Activated naive CD8-positive, alpha-beta T cell treated with anti-CD3 and anti-CD28 coated beads, Interleukin-2, amount 50 U/mL, for 24 hours (primary cell): ENCODE measurements around the gene NFATC2.

ENCODE experiments used
- ATAC-seq: fragments of 150-1000 bp; cut with Tn5 transposase; one replicate; pipeline ENCODE4 v1.10.0; 2021
- DNase-seq: peaks from one replicate; pipeline ENCODE4 v3.0.0; 2021
- H3K27ac Mint-ChIP-seq: one replicate; pipeline ENCODE4 v1.8.0; 2021; ENCODE audit warnings: mild to moderate bottlenecking, mixed read lengths
- H3K27me3 Mint-ChIP-seq: one replicate; pipeline ENCODE4 v1.8.0; 2021; ENCODE audit warnings: mixed read lengths
- H3K36me3 Mint-ChIP-seq: one replicate; pipeline ENCODE4 v1.8.0; 2021; ENCODE audit warnings: low read depth, mixed read lengths
- H3K4me1 Mint-ChIP-seq: one replicate; pipeline ENCODE4 v1.8.0; 2021; ENCODE audit warnings: mixed read lengths
- H3K4me3 Mint-ChIP-seq: one replicate; pipeline ENCODE4 v1.8.0; 2021; ENCODE audit warnings: mild to moderate bottlenecking, moderate library complexity, mixed read lengths
- H3K9me3 Mint-ChIP-seq: one replicate; pipeline ENCODE4 v1.8.0; 2021; ENCODE audit warnings: mixed read lengths

The NFATC2 gene

DNA sequence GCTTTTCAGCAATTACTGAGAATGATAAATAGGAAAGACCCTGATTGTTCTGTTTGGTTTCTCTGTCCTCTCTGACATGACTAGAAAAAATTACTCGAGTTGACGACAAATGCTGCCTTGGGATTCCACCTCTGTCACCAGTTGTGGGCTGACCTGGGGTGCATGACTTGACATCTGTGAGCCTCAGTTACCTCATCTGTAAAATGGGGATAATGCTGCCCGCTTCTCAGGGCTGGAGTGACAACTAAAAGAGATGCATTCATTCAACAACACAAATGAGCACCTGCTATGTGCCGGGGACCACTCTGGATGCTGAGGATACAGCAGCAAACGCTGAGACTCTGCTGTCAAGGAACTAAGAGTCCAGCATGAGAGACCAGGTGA lies 94.8 kb downstream of the NFATC2 start:
- Mint-ChIP-seq H3K36me3 (peaks cover 49% of the 10 kb centered on the region), H3K9me3 (no peaks in the 10 kb centered on the region), H3K4me1 (peaks cover 43% of the 10 kb centered on the region), H3K4me3 (no peak overlapping the region), H3K27ac (peak overlapping the region; percentile 29), H3K27me3 (no peaks in the 10 kb centered on the region)
- DNase-seq: no peak
- ATAC-seq: no peak

DNA sequence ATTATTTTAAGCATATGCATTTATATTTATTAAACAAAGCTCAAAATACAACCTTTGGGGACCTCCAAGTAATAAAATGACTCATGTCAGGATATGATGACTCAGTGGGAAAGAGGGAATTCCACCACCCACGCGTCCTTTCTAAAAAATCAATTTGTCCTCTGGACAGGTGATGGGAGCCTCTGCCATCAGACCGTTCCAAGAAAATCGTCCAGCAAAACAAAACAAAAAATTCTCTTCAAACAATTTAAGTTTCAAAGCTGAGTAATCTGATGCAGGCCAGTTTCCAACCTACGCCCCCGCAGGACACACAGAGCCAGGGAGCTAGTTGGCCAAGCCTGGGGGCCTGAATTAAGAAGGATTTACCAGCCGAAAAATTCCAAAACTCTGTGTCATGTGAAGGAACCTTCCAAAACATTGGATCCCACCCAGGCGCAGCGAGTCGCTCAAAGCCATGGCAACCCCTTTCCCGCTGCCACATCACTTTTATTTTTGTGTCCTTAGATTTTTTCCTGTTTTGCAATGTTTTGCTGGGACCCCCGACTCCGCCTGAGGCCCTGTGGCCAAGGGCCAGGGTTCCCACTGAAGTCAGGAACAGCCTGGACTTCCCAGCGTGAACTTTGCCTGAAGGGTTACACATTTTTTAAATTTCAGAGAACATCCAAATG lies 95.3 kb downstream of the NFATC2 start:
- Mint-ChIP-seq H3K4me1 (peaks cover 43% of the 10 kb centered on the region), H3K27ac (peak overlapping the region; percentile 29)
- no peak for DNase-seq

DNA sequence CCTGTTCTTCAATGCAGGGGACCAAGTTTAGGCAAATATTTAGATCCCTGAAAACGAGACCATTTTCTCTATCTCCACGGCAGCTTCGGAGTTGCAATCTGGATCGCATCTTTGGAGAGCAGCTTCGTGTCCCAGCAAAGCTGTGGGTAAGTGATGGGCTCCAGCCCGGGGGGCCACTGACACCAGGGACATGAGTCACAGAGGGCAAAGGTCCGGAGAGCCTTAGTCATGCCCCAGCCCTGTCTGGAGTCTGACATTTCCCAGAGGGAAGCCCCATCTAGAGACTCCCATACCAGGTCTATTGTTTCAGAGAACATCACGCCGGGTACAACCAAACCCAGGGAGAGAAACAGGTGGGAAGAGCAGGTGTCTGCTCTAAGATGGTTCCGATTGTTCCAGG lies 95.9 kb downstream of the NFATC2 start:
- no peaks in the 10 kb centered on the region for H3K27me3 Mint-ChIP-seq
- H3K4me3 Mint-ChIP-seq: no peak overlapping the region
- ATAC-seq (peak; percentile 63), DNase-seq (no peak)
- no peaks in the 10 kb centered on the region for H3K9me3 Mint-ChIP-seq
- peaks cover 43% of the 10 kb centered on the region for H3K4me1 Mint-ChIP-seq
- peak overlapping the region; percentile 29 for H3K27ac Mint-ChIP-seq
- peaks cover 42% of the 10 kb centered on the region for H3K36me3 Mint-ChIP-seq

More for the DNA sequence above, 95.3 kb downstream of the NFATC2 start:
- no peaks in the 10 kb centered on the region for H3K9me3 Mint-ChIP-seq
- no peak for ATAC-seq
- H3K36me3 Mint-ChIP-seq: peaks cover 43% of the 10 kb centered on the region
- no peaks in the 10 kb centered on the region for H3K27me3 Mint-ChIP-seq
- H3K4me3 Mint-ChIP-seq: no peak overlapping the region

GRCh38 chr20:51446230-51446629 lies 96.3 kb downstream of the NFATC2 start:
- Mint-ChIP-seq H3K4me1 (peaks cover 45% of the 10 kb centered on the region), H3K4me3 (no peak overlapping the region), H3K9me3 (no peaks in the 10 kb centered on the region), H3K27me3 (no peaks in the 10 kb centered on the region), H3K27ac (no peak overlapping the region), H3K36me3 (peaks cover 40% of the 10 kb centered on the region)
- DNase-seq: no peak
- no peak for ATAC-seq

- Mint-ChIP-seq H3K9me3 (no peaks in the 10 kb centered on the region), H3K4me1 (peaks cover 48% of the 10 kb centered on the region), H3K4me3 (no peak overlapping the region), H3K27ac (no peak overlapping the region), H3K36me3 (peaks cover 45% of the 10 kb centered on the region), H3K27me3 (no peaks in the 10 kb centered on the region)
- DNase-seq (no peak), ATAC-seq (no peak)
Observed at GRCh38 chr20:51445591-51445990, 96.9 kb downstream of the NFATC2 start.

- no peak overlapping the region for H3K4me3 Mint-ChIP-seq
- H3K27me3 Mint-ChIP-seq: no peaks in the 10 kb centered on the region
- DNase-seq: no peak
- H3K36me3 Mint-ChIP-seq: peaks cover 43% of the 10 kb centered on the region
- H3K27ac Mint-ChIP-seq: peak overlapping the region; percentile 49
- ATAC-seq: no peak
- H3K9me3 Mint-ChIP-seq: no peaks in the 10 kb centered on the region
- peaks cover 53% of the 10 kb centered on the region for H3K4me1 Mint-ChIP-seq
Observed at GRCh38 chr20:51444922-51445438, 97.5 kb downstream of the NFATC2 start.

DNA sequence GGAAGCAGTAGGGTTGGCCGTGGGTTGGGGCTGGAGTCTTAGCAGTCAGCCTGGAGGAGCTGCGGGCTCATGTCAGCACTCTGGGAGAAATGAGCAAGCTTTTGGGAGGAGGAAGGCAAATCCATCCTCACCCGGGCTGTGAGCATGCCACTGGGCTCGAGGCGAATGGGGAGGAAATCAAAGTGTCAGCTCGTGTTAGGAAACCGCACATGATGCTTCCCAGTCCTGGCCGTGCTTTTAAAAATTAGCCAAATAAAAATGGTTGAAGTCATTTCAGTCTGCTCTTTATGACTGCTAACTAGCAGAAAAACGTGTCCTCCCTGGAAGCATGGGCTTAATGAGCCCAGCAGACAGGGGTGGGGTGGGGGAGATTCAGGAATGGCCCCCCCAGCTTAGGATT lies 98.1 kb downstream of the NFATC2 start:
- H3K36me3 Mint-ChIP-seq: peaks cover 45% of the 10 kb centered on the region
- H3K27me3 Mint-ChIP-seq: no peaks in the 10 kb centered on the region
- H3K9me3 Mint-ChIP-seq: no peaks in the 10 kb centered on the region
- peaks cover 56% of the 10 kb centered on the region for H3K4me1 Mint-ChIP-seq
- ATAC-seq (no peak), DNase-seq (no peak)
- H3K27ac Mint-ChIP-seq: no peak overlapping the region
- no peak overlapping the region for H3K4me3 Mint-ChIP-seq

DNA sequence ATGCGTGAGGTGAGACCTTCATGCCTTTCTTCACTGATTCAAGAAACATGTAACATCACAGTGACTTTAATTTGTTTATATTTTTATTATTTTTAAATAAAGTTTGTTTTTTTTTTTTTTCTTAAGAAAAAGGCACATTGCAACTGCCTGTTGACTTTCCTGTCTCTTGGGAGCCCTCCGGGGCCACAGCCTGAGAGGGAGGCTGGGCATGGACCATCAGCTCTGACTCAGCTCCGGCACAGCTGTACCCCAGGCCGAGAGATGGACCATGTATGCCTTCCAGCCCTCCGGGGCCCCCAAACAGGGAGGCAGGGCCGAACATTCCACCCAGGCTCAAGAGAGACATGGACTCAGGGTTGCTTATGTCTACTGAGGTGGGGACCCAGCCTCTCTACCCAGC lies 99.9 kb downstream of the NFATC2 start:
- Mint-ChIP-seq H3K4me3 (no peak overlapping the region), H3K4me1 (peaks cover 55% of the 10 kb centered on the region), H3K27ac (no peak overlapping the region), H3K36me3 (peaks cover 57% of the 10 kb centered on the region), H3K27me3 (no peaks in the 10 kb centered on the region), H3K9me3 (no peaks in the 10 kb centered on the region)
- ATAC-seq: no peak
- no peak for DNase-seq

GRCh38 chr20:51440589-51440988 lies 101.9 kb downstream of the NFATC2 start:
- Mint-ChIP-seq H3K9me3 (no peaks in the 10 kb centered on the region), H3K27me3 (no peaks in the 10 kb centered on the region), H3K36me3 (peaks cover 53% of the 10 kb centered on the region), H3K4me1 (peaks cover 46% of the 10 kb centered on the region), H3K4me3 (no peak overlapping the region), H3K27ac (no peak overlapping the region)
- no peak for DNase-seq
- ATAC-seq: no peak

DNA sequence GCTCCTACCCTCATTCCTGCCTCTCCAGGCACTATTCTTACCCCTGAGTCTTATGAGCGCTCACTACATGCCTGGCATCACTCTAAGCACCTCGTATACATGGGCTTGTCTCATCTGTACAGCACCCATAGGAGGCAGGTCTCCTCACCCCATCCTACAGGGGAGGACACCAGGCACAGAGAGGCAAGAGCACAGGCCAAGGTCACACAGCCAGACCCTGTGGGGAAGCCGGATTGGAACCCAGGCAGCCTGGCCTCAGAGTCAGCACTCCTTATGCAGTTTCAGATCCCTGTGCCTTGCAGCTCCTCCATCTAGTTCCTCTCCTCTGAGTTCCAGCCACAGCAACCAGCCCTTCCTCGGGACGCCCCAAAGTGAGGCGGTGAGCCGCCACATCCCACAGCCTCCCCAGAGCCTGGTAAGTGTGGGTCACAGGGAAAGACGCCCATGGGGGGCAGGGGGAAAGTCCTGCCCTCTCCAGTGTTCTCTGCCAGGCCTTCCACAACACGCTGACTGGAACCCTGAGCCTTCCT lies 103.3 kb downstream of the NFATC2 start:
- Mint-ChIP-seq H3K4me1 (peaks cover 42% of the 10 kb centered on the region), H3K9me3 (no peaks in the 10 kb centered on the region), H3K27ac (no peak overlapping the region), H3K27me3 (no peaks in the 10 kb centered on the region), H3K4me3 (no peak overlapping the region), H3K36me3 (peaks cover 63% of the 10 kb centered on the region)
- ATAC-seq (no peak), DNase-seq (no peak)

GRCh38 chr20:51438136-51438535 lies 104.4 kb downstream of the NFATC2 start:
- Mint-ChIP-seq H3K27ac (no peak overlapping the region), H3K36me3 (peaks cover 62% of the 10 kb centered on the region), H3K27me3 (no peaks in the 10 kb centered on the region), H3K4me3 (no peak overlapping the region), H3K9me3 (no peaks in the 10 kb centered on the region), H3K4me1 (peaks cover 38% of the 10 kb centered on the region)
- ATAC-seq (no peak), DNase-seq (no peak)

DNA sequence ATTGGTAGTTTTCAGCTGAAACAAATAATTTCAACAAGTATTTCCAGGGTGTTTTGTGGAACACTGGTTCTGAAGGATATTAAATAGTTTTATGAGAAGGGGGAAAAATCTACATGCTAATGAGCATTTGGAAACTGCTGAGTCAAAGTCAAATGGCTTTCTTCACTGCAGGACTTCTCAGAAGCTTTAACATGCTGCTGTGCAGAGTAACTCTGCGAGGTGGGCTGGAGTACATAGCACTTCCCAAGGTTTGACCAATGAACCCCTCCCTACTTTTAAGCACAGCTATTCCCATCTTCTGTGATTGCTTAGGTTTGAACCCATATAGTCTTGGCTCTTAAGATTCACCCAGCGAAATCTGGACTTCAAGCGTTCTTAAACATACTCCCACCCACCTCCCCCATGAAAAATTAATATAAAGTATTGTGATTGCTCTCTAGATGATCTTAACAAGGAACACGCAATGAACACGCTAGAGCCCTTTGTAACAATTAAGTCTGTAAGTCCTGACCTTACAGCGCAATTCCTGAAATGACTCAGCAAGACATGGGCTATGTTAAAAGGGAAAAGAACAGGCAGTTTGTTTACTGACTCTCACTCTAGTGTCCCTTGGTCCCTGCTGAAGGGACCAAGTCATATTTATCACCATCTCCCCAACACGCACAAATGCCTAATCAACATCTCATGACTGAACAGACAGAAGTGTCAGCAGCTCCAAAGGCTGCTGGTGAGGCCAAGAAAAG lies 105.2 kb downstream of the NFATC2 start:
- Mint-ChIP-seq H3K27ac (peak overlapping the region; percentile 16), H3K27me3 (no peaks in the 10 kb centered on the region), H3K36me3 (peaks cover 68% of the 10 kb centered on the region), H3K4me3 (no peak overlapping the region), H3K4me1 (peaks cover 40% of the 10 kb centered on the region), H3K9me3 (no peaks in the 10 kb centered on the region)
- no peak for DNase-seq
- peak; percentile 21 for ATAC-seq

DNA sequence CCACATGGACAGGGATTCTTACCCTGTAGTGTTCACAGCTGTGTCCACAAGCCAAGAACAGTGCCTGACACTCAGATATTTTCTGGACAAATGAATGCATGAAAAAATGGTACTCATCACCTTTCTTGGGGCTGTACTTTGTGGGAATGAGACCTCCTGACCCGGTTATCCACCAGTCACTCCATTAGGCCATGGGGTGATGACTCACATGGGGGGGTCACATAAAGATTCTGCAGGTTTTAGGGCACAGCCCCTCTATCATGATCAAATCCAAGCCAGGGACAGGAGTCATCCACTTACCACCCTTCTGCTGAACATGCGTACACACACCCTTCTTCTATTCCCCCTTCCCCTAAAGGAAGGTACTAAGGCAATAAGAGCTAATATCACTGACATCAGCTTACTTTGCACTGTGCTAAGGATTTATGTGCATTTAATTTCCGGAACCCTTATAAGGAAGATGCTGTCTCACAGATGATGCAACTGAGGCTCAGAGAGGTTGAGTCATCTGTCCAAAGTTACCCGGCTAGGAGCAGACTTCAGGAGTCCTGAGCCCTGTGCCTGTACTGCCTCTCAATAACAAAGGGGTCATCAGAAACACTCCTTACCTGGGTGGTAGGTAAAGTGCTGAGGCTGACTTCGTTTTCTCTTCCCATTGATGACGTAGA lies 107.8 kb downstream of the NFATC2 start:
- Mint-ChIP-seq H3K4me3 (no peak overlapping the region), H3K27ac (peak overlapping the region; percentile 49), H3K27me3 (no peaks in the 10 kb centered on the region), H3K4me1 (peaks cover 50% of the 10 kb centered on the region), H3K36me3 (peaks cover 68% of the 10 kb centered on the region), H3K9me3 (no peaks in the 10 kb centered on the region)
- no peak for DNase-seq
- peak; percentile 12 for ATAC-seq

- Mint-ChIP-seq H3K4me1 (peaks cover 50% of the 10 kb centered on the region), H3K4me3 (no peak overlapping the region), H3K27ac (no peak overlapping the region), H3K36me3 (peaks cover 63% of the 10 kb centered on the region), H3K27me3 (no peaks in the 10 kb centered on the region), H3K9me3 (no peaks in the 10 kb centered on the region)
- DNase-seq (no peak), ATAC-seq (no peak)
Observed at GRCh38 chr20:51434026-51434425, 108.5 kb downstream of the NFATC2 start.
